HepG2 (cell line): Measurements from ENCODE around the gene KCNK5. TPM values are rescaled to one million over a fixed set of nuclear protein-coding genes. Genes with fewer than 3 reads are reported as not detected.

Experiments
- ATAC-seq: fragments of 200-7000 bp; cut with Tn5 transposase; 3 replicates; pipeline ENCODE4 v1.9.1; 2020; ENCODE audit warnings: mild to moderate bottlenecking, moderate library complexity
- BruUV-seq: library from RNA; stranded (reverse); fragments of 400-500 nt; replicated peaks from 2 replicates; lab custom pipeline; 2021; lab: Mats Ljungman, UMichigan
- CTCF ChIA-PET: fragments of 300-600 bp; formaldehyde crosslinking; extraction: SDS; loops from one replicate; lab custom pipeline; 2021; ENCODE audit warnings: low total read pairs, inconsistent platforms, low intra/inter-chr PET ratio; lab: Yijun Ruan, JAX
- POLR2A ChIA-PET: fragments of 350-600 bp; sonication (Branson Sonifier 250); formaldehyde crosslinking; loops from one replicate; lab custom pipeline; 2020; ENCODE audit warnings: antibody characterized with exemption, inconsistent platforms; lab: Yijun Ruan, JAX
- DNase-seq: peaks from one replicate; pipeline ENCODE4 v3.0.0-alpha.2; 2015; ENCODE audit warnings: low spot score
- FAIRE-seq: peaks from 3 replicates; lab custom pipeline; 2011; peaks lifted over from hg19 to GRCh38; lab: Jason Lieb, UNC
- H2AFZ ChIP-seq: one replicate; pipeline ENCODE4 v1.6.1; 2011; ENCODE audit warnings: low read length, inconsistent platforms
- H3K27ac ChIP-seq: fragments of 300-600 bp; 3 replicates; pipeline ENCODE4 v1.8.0; 2011; ENCODE audit warnings: mixed run types, mild to moderate bottlenecking, mixed read lengths, low read length, inconsistent platforms; ENCODE audit not compliant: insufficient read depth; ENCODE audit errors: extremely low read length
- H3K27me3 ChIP-seq, 2 experiments: fragments of 200-600 bp in 1 of 2; 2 replicates in 1 of 2; 3 replicates in 1 of 2; pipeline versions ENCODE4 v1.6.0 to v1.8.0; 2011; ENCODE audit warnings: low read length in 2 of 2, mild to moderate bottlenecking in 2 of 2, moderate library complexity in 2 of 2, inconsistent platforms in 1 of 2; ENCODE audit not compliant: insufficient read depth in 2 of 2, control insufficient read depth in 1 of 2
- H3K36me3 ChIP-seq, 2 experiments: fragments of 200-600 bp in 1 of 2; replicated peaks in 1 of 2; 2 replicates in 1 of 2; 3 replicates in 1 of 2; pipeline versions ENCODE4 v1.5.1 to v1.8.0; 2011; ENCODE audit warnings: low read length in 2 of 2, inconsistent platforms in 1 of 2; ENCODE audit not compliant: insufficient read depth in 2 of 2, control insufficient read depth in 1 of 2
- H3K4me1 ChIP-seq: 2 replicates; pipeline ENCODE4 v1.5.1; 2012; ENCODE audit warnings: low read length, inconsistent platforms; ENCODE audit not compliant: insufficient read depth
- H3K4me2 ChIP-seq: 2 replicates; pipeline ENCODE4 v1.6.0; 2011; ENCODE audit warnings: low read depth, low read length, inconsistent platforms
- H3K4me3 ChIP-seq, 3 experiments: fragments of 200-600 bp in 1 of 3; sonication (generic), shearing (Covaris generic) in 1 of 3; replicated peaks in 1 of 3; 2 replicates each; pipeline ENCODE4 v1.5.1; 2011 to 2016; ENCODE audit warnings: low read length in 3 of 3, inconsistent platforms in 2 of 3, low read depth in 2 of 3, mild to moderate bottlenecking in 2 of 3, control low read depth in 1 of 3, mixed read lengths in 1 of 3; ENCODE audit not compliant: insufficient read depth in 1 of 3
- H3K79me2 ChIP-seq: one replicate; pipeline ENCODE4 v1.6.1; 2011; ENCODE audit warnings: low read length, inconsistent platforms; ENCODE audit not compliant: insufficient read depth
- H3K9ac ChIP-seq: 2 replicates; pipeline ENCODE4 v1.6.0; 2011; ENCODE audit warnings: mild to moderate bottlenecking, low read depth, low read length, inconsistent platforms; ENCODE audit not compliant: insufficient read depth
- H3K9me3 ChIP-seq: 2 replicates; pipeline ENCODE4 v1.5.1; 2012; ENCODE audit warnings: mild to moderate bottlenecking, low read length
- H4K20me1 ChIP-seq: 2 replicates; pipeline ENCODE4 v1.6.0; 2011; ENCODE audit warnings: inconsistent platforms, mild to moderate bottlenecking, low read length, moderate library complexity; ENCODE audit not compliant: insufficient read depth
- FOXA3 ChIP-seq: IDR thresholded peaks from 2 replicates; pipeline ENCODE4 v1.6.1; 2016; ENCODE audit warnings: missing genetic modification reagents, missing compliant biosample characterization
- JDP2 ChIP-seq: sonication (generic); formaldehyde crosslinking; IDR thresholded peaks from 2 replicates; pipeline ENCODE4 v1.8.1; 2022; ENCODE audit warnings: missing genetic modification reagents, borderline replicate concordance
- PHF21A ChIP-seq: sonication (generic); formaldehyde crosslinking; IDR thresholded peaks from 2 replicates; pipeline ENCODE4 v1.5.0; 2020; ENCODE audit warnings: mild to moderate bottlenecking, missing genetic modification reagents
- SMARCE1 ChIP-seq: fragments of 450-650 bp; IDR thresholded peaks from 2 replicates; pipeline ENCODE4 v1.6.1; 2017; ENCODE audit warnings: borderline replicate concordance
- SNAI1 ChIP-seq: sonication (generic); formaldehyde crosslinking; IDR thresholded peaks from 2 replicates; pipeline ENCODE4 v1.5.0; 2020; ENCODE audit warnings: mild to moderate bottlenecking, missing genetic modification reagents, borderline replicate concordance
- TCF7L2 ChIP-seq: IDR thresholded peaks from 2 replicates; pipeline ENCODE4 v1.6.1; 2011; ENCODE audit warnings: mild to moderate bottlenecking, low read depth, low read length, moderate library complexity
- ZFP36 ChIP-seq: fragments of 150-350 bp; IDR thresholded peaks from 2 replicates; pipeline ENCODE4 v1.6.1; 2018; ENCODE audit warnings: borderline replicate concordance, low read length, low read depth; ENCODE audit not compliant: partially characterized antibody
- ZNF101 ChIP-seq: sonication (generic); formaldehyde crosslinking; IDR thresholded peaks from 2 replicates; pipeline ENCODE4 v1.4.0; 2020; ENCODE audit warnings: mild to moderate bottlenecking, low read depth, missing genetic modification reagents, borderline replicate concordance
- ZNF3 ChIP-seq: IDR thresholded peaks from 2 replicates; pipeline ENCODE4 v1.7.0; 2017; ENCODE audit warnings: inconsistent platforms
- ZNF713 ChIP-seq: sonication (generic); formaldehyde crosslinking; IDR thresholded peaks from 2 replicates; pipeline ENCODE4 v1.4.0; 2020; ENCODE audit warnings: mild to moderate bottlenecking, missing genetic modification reagents
- ZNF746 ChIP-seq: sonication (generic); formaldehyde crosslinking; IDR thresholded peaks from 2 replicates; pipeline ENCODE4 v1.8.0; 2022; ENCODE audit warnings: mild to moderate bottlenecking, missing genetic modification reagents
- ZNF841 ChIP-seq: sonication (generic); formaldehyde crosslinking; IDR thresholded peaks from 2 replicates; pipeline ENCODE4 v1.8.1; 2023; ENCODE audit warnings: missing genetic modification reagents, borderline replicate concordance
- WGBS: methylation state at CpG from one replicate; pipeline ENCODE4 v1.1.6; 2017; ENCODE audit warnings: low lambda C conversion rate; 5-methylcytosine and 5-hydroxymethylcytosine counted together
- in situ Hi-C: cut with HindIII; loops from 2 replicates; pipeline ENCODE4 v1.10.0; 2017; ENCODE audit warnings: low pct_unique_long_range_greater_than_20kb; ENCODE audit not compliant: extremely low pct_ligation_motif_present
- intact Hi-C: fragments of 100-400 bp; cut with micrococcal nuclease; formaldehyde crosslinking; loops from one replicate; pipeline ENCODE4 v1.10.0; 2022; ENCODE audit not compliant: unreplicated experiment
- polyA plus RNA-seq, 8 experiments: library from polyadenylated mRNA; depleted of rRNA in 3 of 8; stranded (reverse) in 7 of 8; unstranded in 1 of 8; fragments of >200 nt; fragmentation: Illumina TruSeq in 4 of 8; extraction: Trizol in 4 of 8; gene quantifications; 2 replicates each; pipeline versions ENCODE4 v1.2.1 to v1.2.3, GENCODE V29; 2011 to 2016; ENCODE audit warnings: low read depth in 4 of 8, missing spikeins in 1 of 8, mixed read lengths in 1 of 8; ENCODE audit not compliant: insufficient read depth in 1 of 8
- total RNA-seq, 5 experiments: library from RNA; depleted of rRNA; stranded (reverse); fragments of >200 nt; fragmentation: Illumina TruSeq; extraction: Trizol; gene quantifications; 2 replicates each; pipeline ENCODE4 v1.2.3, GENCODE V29; 2016; ENCODE audit warnings: low read depth in 1 of 5
- TF ChIP-seq, protein P1 (sequence below), 2 experiments: IDR thresholded peaks; 2 replicates each; pipeline ENCODE4 v1.6.1; 2011 to 2012; ENCODE audit warnings: low read length in 2 of 2, borderline replicate concordance in 1 of 2, low read depth in 1 of 2, mild to moderate bottlenecking in 1 of 2, moderate library complexity in 1 of 2
- TF ChIP-seq, protein P2 (sequence below): sonication (generic); formaldehyde crosslinking; IDR thresholded peaks from 2 replicates; pipeline ENCODE4 v1.5.0; 2020; ENCODE audit warnings: missing genetic modification reagents
- TF ChIP-seq, protein P3 (sequence below): sonication (generic); formaldehyde crosslinking; IDR thresholded peaks from 2 replicates; pipeline ENCODE4 v1.4.0; 2020; ENCODE audit warnings: low read depth, mild to moderate bottlenecking, missing genetic modification reagents

KCNK5 gene
- total and polyA plus RNA-seq, 2 of the 13 experiments (the other 11 are each of a cell fraction or from before 2014, with no cell fraction given) = 0.04 TPM; not detected in 1

DNA sequence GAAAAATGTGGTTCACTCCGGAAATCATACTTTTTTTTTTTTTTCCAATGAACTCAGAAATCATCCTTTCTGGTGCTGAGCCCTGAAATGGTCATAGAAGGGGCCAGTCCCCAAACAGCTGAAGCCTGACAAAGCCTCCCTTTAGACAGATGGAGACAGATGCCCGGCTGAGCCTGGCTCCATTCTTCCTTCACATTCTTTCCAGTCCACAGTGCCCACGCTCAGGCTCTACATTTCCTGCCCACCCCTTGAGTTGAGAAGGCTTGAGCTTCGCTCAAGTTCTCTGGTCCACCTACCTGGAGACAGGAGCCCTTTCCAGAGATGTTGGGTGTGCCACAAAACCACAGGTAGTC is 41.2 kb downstream of the KCNK5 start:
- H3K4me2 ChIP-seq = no peak overlapping the region
- no peak overlapping the region for H3K27ac ChIP-seq
- intact Hi-C loops = no loop called here
- TF ChIP-seq SNAI1 (CRISPR knock-in tag) (no peak), SMARCE1 (no peak), ZNF3 (CRISPR knock-in tag) (no peak), ZNF841 (no peak), ZNF713 (no peak), JDP2 (CRISPR knock-in tag) (no peak), ZNF101 (no peak), FOXA3 (CRISPR knock-in tag) (no peak), ZFP36 (no peak), TCF7L2 (no peak), PHF21A (no peak), ZNF746 (no peak)
- TF ChIP-seq, protein P1, sequence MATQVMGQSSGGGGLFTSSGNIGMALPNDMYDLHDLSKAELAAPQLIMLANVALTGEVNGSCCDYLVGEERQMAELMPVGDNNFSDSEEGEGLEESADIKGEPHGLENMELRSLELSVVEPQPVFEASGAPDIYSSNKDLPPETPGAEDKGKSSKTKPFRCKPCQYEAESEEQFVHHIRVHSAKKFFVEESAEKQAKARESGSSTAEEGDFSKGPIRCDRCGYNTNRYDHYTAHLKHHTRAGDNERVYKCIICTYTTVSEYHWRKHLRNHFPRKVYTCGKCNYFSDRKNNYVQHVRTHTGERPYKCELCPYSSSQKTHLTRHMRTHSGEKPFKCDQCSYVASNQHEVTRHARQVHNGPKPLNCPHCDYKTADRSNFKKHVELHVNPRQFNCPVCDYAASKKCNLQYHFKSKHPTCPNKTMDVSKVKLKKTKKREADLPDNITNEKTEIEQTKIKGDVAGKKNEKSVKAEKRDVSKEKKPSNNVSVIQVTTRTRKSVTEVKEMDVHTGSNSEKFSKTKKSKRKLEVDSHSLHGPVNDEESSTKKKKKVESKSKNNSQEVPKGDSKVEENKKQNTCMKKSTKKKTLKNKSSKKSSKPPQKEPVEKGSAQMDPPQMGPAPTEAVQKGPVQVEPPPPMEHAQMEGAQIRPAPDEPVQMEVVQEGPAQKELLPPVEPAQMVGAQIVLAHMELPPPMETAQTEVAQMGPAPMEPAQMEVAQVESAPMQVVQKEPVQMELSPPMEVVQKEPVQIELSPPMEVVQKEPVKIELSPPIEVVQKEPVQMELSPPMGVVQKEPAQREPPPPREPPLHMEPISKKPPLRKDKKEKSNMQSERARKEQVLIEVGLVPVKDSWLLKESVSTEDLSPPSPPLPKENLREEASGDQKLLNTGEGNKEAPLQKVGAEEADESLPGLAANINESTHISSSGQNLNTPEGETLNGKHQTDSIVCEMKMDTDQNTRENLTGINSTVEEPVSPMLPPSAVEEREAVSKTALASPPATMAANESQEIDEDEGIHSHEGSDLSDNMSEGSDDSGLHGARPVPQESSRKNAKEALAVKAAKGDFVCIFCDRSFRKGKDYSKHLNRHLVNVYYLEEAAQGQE (IDR thresholded peaks at IDR 0.05; ENCODE audit: borderline replicate concordance in 1 of 2, low read depth in 1 of 2, low read length in 2 of 2) = no peak
- TF ChIP-seq, protein P2, sequence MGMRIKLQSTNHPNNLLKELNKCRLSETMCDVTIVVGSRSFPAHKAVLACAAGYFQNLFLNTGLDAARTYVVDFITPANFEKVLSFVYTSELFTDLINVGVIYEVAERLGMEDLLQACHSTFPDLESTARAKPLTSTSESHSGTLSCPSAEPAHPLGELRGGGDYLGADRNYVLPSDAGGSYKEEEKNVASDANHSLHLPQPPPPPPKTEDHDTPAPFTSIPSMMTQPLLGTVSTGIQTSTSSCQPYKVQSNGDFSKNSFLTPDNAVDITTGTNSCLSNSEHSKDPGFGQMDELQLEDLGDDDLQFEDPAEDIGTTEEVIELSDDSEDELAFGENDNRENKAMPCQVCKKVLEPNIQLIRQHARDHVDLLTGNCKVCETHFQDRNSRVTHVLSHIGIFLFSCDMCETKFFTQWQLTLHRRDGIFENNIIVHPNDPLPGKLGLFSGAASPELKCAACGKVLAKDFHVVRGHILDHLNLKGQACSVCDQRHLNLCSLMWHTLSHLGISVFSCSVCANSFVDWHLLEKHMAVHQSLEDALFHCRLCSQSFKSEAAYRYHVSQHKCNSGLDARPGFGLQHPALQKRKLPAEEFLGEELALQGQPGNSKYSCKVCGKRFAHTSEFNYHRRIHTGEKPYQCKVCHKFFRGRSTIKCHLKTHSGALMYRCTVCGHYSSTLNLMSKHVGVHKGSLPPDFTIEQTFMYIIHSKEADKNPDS = no peak
- TF ChIP-seq, protein P3, sequence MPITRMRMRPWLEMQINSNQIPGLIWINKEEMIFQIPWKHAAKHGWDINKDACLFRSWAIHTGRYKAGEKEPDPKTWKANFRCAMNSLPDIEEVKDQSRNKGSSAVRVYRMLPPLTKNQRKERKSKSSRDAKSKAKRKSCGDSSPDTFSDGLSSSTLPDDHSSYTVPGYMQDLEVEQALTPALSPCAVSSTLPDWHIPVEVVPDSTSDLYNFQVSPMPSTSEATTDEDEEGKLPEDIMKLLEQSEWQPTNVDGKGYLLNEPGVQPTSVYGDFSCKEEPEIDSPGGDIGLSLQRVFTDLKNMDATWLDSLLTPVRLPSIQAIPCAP (CRISPR knock-in tag) = no peak
- FAIRE-seq (no peak), ATAC-seq (no peak), DNase-seq (no peak)
- H3K9me3 ChIP-seq = no peaks in the 10 kb centered on the region
- 42% methylated on average over 4 of the region's 4 CpGs for WGBS
- H3K4me1 ChIP-seq = no peaks in the 10 kb centered on the region
- H3K4me3 ChIP-seq = no peak overlapping the region
- H3K79me2 ChIP-seq = no peaks in the 10 kb centered on the region
- H3K27me3 ChIP-seq = no peaks in the 10 kb centered on the region; a peak in 1 of 5 replicates
- no peak overlapping the region for H2AFZ ChIP-seq
- H4K20me1 ChIP-seq = no peaks in the 10 kb centered on the region
- H3K36me3 ChIP-seq = no peaks in the 10 kb centered on the region
- no TSS peak for BruUV-seq
- ChIA-PET CTCF (no interaction called here), POLR2A (no interaction called here)
- in situ Hi-C loops = no loop called here
- no peak overlapping the region for H3K9ac ChIP-seq
